H9 (cell line): ENCODE results near the gene SORCS2. TPM values are rescaled to one million over a fixed set of nuclear protein-coding genes. Genes with fewer than 3 reads are reported as not detected.

Experiments
- DNase-seq: peaks from one replicate; pipeline ENCODE4 v3.0.0-alpha.2; 2017
- H2AFZ ChIP-seq: one replicate; pipeline ENCODE4 v1.6.1; 2013; ENCODE audit warnings: mild to moderate bottlenecking, low read length, control low read depth, moderate library complexity
- H2AK5ac ChIP-seq: 2 replicates; pipeline ENCODE4 v1.6.1; 2013; ENCODE audit warnings: low read length, control low read depth, mixed read lengths; ENCODE audit not compliant: insufficient read length
- H2BK120ac ChIP-seq: one replicate; pipeline ENCODE4 v1.6.1; 2013; ENCODE audit warnings: low read depth, mild to moderate bottlenecking, low read length, control low read depth, inconsistent platforms; ENCODE audit not compliant: poor library complexity, severe bottlenecking
- H2BK12ac ChIP-seq: 2 replicates; pipeline ENCODE4 v1.6.1; 2013; ENCODE audit warnings: low read length, control low read depth, mixed read lengths, low read depth; ENCODE audit not compliant: insufficient read length
- H2BK15ac ChIP-seq: 2 replicates; pipeline ENCODE4 v1.6.1; 2013; ENCODE audit warnings: low read depth, low read length, control low read depth
- H2BK20ac ChIP-seq: one replicate; pipeline ENCODE4 v1.6.1; 2013; ENCODE audit warnings: low read depth, mild to moderate bottlenecking, low read length, control low read depth, inconsistent platforms; ENCODE audit not compliant: poor library complexity, severe bottlenecking
- H2BK5ac ChIP-seq: 2 replicates; pipeline ENCODE4 v1.6.1; 2013; ENCODE audit warnings: low read length, control low read depth, mixed read lengths; ENCODE audit not compliant: insufficient read length
- H3K14ac ChIP-seq: 2 replicates; pipeline ENCODE4 v1.6.1; 2013; ENCODE audit warnings: low read length, control low read depth; ENCODE audit not compliant: insufficient read depth
- H3K18ac ChIP-seq: 2 replicates; pipeline ENCODE4 v1.6.1; 2013; ENCODE audit warnings: low read depth, mild to moderate bottlenecking, mixed read lengths, low read length, control low read depth; ENCODE audit not compliant: insufficient read length
- H3K23ac ChIP-seq: 2 replicates; pipeline ENCODE4 v1.6.1; 2013; ENCODE audit warnings: low read length, control low read depth, mixed read lengths, low read depth; ENCODE audit not compliant: insufficient read length
- H3K23me2 ChIP-seq: 2 replicates; pipeline ENCODE4 v1.6.1; 2013; ENCODE audit warnings: low read depth, mild to moderate bottlenecking, mixed read lengths, low read length, control low read depth; ENCODE audit not compliant: insufficient read length, poor library complexity, severe bottlenecking
- H3K27ac ChIP-seq: 2 replicates; pipeline ENCODE4 v1.5.1; 2013; ENCODE audit warnings: low read length, control low read depth, mixed read lengths, low read depth; ENCODE audit not compliant: insufficient read length
- H3K27me3 ChIP-seq: 2 replicates; pipeline ENCODE4 v1.6.1; 2013; ENCODE audit warnings: low read length, control low read depth, inconsistent platforms; ENCODE audit not compliant: insufficient read depth
- H3K4ac ChIP-seq: 2 replicates; pipeline ENCODE4 v1.6.1; 2013; ENCODE audit warnings: low read depth, mild to moderate bottlenecking, control low read depth, inconsistent platforms, low read length, moderate library complexity
- H3K4me1 ChIP-seq: 2 replicates; pipeline ENCODE4 v1.6.1; 2013; ENCODE audit warnings: low read length, control low read depth, inconsistent platforms; ENCODE audit not compliant: insufficient read depth
- H3K4me2 ChIP-seq: 2 replicates; pipeline ENCODE4 v1.6.1; 2013; ENCODE audit warnings: low read length, control low read depth, mixed read lengths; ENCODE audit not compliant: insufficient read length, insufficient read depth
- H3K56ac ChIP-seq: 2 replicates; pipeline ENCODE4 v1.6.1; 2013; ENCODE audit warnings: low read depth, mild to moderate bottlenecking, mixed read lengths, low read length, control low read depth; ENCODE audit not compliant: insufficient read length
- H3K79me1 ChIP-seq: 2 replicates; pipeline ENCODE4 v1.6.1; 2013; ENCODE audit warnings: low read depth, mild to moderate bottlenecking, moderate library complexity, low read length, control low read depth, inconsistent platforms; ENCODE audit not compliant: insufficient read depth, poor library complexity, severe bottlenecking
- H3K79me2 ChIP-seq: 2 replicates; pipeline ENCODE4 v1.6.1; 2013; ENCODE audit warnings: low read length, control low read depth, inconsistent platforms; ENCODE audit not compliant: insufficient read depth
- H3K9ac ChIP-seq: 2 replicates; pipeline ENCODE4 v1.6.1; 2013; ENCODE audit warnings: low read length, control low read depth, mixed read lengths; ENCODE audit not compliant: insufficient read length; ENCODE audit errors: extremely low read depth
- H3K9me3 ChIP-seq: one replicate; pipeline ENCODE4 v1.6.1; 2013; ENCODE audit warnings: low read depth, low read length, inconsistent platforms; ENCODE audit not compliant: control insufficient read depth
- H3T11ph ChIP-seq: one replicate; pipeline ENCODE4 v1.6.1; 2013; ENCODE audit warnings: mild to moderate bottlenecking, low read length, control low read depth, inconsistent platforms
- H4K20me1 ChIP-seq: one replicate; pipeline ENCODE4 v1.6.1; 2013; ENCODE audit not compliant: control insufficient read depth, insufficient read length, insufficient read depth
- H4K5ac ChIP-seq: 2 replicates; pipeline ENCODE4 v1.6.1; 2013; ENCODE audit warnings: low read depth, mild to moderate bottlenecking, mixed read lengths, low read length, control low read depth; ENCODE audit not compliant: insufficient read length
- H4K8ac ChIP-seq: replicated peaks from 2 replicates; pipeline ENCODE4 v1.6.1; 2013; ENCODE audit warnings: low read length, control low read depth, mixed read lengths, low read depth; ENCODE audit not compliant: insufficient read length
- H4K91ac ChIP-seq: 2 replicates; pipeline ENCODE4 v1.6.1; 2013; ENCODE audit warnings: low read depth, mild to moderate bottlenecking, moderate library complexity, mixed read lengths, low read length, control low read depth; ENCODE audit not compliant: insufficient read length
- H3K27ac Mint-ChIP-seq, 3 experiments: 2 replicates in 2 of 3; 3 replicates in 1 of 3; pipeline ENCODE4 v1.8.0; 2020 to 2021; ENCODE audit warnings: mixed read lengths in 3 of 3, mild to moderate bottlenecking in 1 of 3, moderate library complexity in 1 of 3
- H3K27me3 Mint-ChIP-seq: 2 replicates; pipeline ENCODE4 v1.8.0; 2021; ENCODE audit warnings: low read depth, mild to moderate bottlenecking, moderate library complexity, mixed read lengths
- H3K36me3 Mint-ChIP-seq, 3 experiments: 2 replicates in 2 of 3; 3 replicates in 1 of 3; pipeline ENCODE4 v1.8.0; 2020 to 2021; ENCODE audit warnings: low read depth in 3 of 3, mixed read lengths in 3 of 3; ENCODE audit not compliant: insufficient read depth in 1 of 3
- H3K4me1 Mint-ChIP-seq, 2 experiments: 2 replicates each; pipeline ENCODE4 v1.8.0; 2020; ENCODE audit warnings: mixed read lengths in 2 of 2
- H3K4me3 Mint-ChIP-seq, 2 experiments: 2 replicates in 1 of 2; 3 replicates in 1 of 2; pipeline ENCODE4 v1.8.0; 2020 to 2021; ENCODE audit warnings: mild to moderate bottlenecking in 2 of 2, mixed read lengths in 2 of 2, moderate library complexity in 1 of 2
- H3K9me3 Mint-ChIP-seq, 2 experiments: 2 replicates in 1 of 2; 3 replicates in 1 of 2; pipeline ENCODE4 v1.8.0; 2020; ENCODE audit warnings: mild to moderate bottlenecking in 2 of 2, mixed read lengths in 2 of 2, moderate library complexity in 1 of 2
- WGBS: extraction: QIAGEN DNeasy Blood & Tissue Kit; methylation state at CpG from one replicate; pipeline ENCODE4 v1.1.7; 2013; ENCODE audit warnings: missing lambda C conversion rate, low lambda C conversion rate, mixed read lengths; ENCODE audit not compliant: insufficient read length; ENCODE audit errors: extremely low coverage; 5-methylcytosine and 5-hydroxymethylcytosine counted together
- total RNA-seq: library from RNA; stranded (reverse); gene quantifications from 2 replicates; pipeline ENCODE4 v1.2.1, GENCODE V29; 2021
- TF ChIP-seq, protein P1 (sequence below): fragments of 200-600 bp; sonication (generic); conservative IDR thresholded peaks from 3 replicates; pipeline ENCODE4 v1.8.0; 2021; ENCODE audit warnings: antibody characterized with exemption, mild to moderate bottlenecking

SORCS2 gene
- total RNA-seq, 1 experiment from 2014 or later: 0.57 TPM

DNA sequence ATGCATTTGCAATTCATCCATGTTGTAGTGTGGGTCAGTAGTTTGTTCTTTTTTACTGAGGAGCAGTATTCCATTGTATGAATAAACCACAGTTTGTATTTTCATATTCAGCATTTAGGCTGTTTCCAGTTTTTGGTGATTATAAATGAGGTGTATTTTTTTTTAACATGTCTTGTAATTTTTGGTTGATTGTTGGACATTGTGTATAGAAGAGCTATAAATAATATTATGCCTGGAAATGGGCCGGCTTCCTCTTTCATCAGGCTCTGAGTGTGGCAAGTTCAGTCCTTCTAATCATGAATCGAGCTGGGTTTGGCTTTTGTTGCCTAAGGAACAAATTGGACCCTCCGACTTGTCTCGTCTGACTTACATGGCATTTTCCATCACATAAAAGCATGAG, 126.7 kb downstream of the SORCS2 start:
- H3K9me3 ChIP-seq: no peaks in the 10 kb centered on the region
- H2AK5ac ChIP-seq: no peak overlapping the region
- H4K20me1 ChIP-seq: no peaks in the 10 kb centered on the region
- H3K9ac ChIP-seq: no peak overlapping the region
- Mint-ChIP-seq H3K4me1 (peaks cover 8 to 13% of the 10 kb centered on the region in 2 experiments), H3K36me3 (no peaks in the 10 kb centered on the region), H3K9me3 (peaks cover 0 to 3% of the 10 kb centered on the region in 2 experiments; a peak in 2 of 5 replicates), H3K27me3 (no peaks in the 10 kb centered on the region; the same call in none of the 2 replicates), H3K27ac (no peak overlapping the region), H3K4me3 (no peak overlapping the region)
- H2BK20ac ChIP-seq: no peak overlapping the region
- no peak overlapping the region for H2BK5ac ChIP-seq
- no peaks in the 10 kb centered on the region for H3K27me3 ChIP-seq
- no peak for DNase-seq
- WGBS: no CpG with 5 or more reads among the region's 4 CpGs
- no peak overlapping the region for H3K4me2 ChIP-seq
- no peak overlapping the region for H2BK120ac ChIP-seq
- H3K27ac ChIP-seq: no peak overlapping the region
- no peak overlapping the region for H2AFZ ChIP-seq
- no peak overlapping the region for H3K23ac ChIP-seq
- TF ChIP-seq, protein P1, sequence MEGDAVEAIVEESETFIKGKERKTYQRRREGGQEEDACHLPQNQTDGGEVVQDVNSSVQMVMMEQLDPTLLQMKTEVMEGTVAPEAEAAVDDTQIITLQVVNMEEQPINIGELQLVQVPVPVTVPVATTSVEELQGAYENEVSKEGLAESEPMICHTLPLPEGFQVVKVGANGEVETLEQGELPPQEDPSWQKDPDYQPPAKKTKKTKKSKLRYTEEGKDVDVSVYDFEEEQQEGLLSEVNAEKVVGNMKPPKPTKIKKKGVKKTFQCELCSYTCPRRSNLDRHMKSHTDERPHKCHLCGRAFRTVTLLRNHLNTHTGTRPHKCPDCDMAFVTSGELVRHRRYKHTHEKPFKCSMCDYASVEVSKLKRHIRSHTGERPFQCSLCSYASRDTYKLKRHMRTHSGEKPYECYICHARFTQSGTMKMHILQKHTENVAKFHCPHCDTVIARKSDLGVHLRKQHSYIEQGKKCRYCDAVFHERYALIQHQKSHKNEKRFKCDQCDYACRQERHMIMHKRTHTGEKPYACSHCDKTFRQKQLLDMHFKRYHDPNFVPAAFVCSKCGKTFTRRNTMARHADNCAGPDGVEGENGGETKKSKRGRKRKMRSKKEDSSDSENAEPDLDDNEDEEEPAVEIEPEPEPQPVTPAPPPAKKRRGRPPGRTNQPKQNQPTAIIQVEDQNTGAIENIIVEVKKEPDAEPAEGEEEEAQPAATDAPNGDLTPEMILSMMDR: no peak
- H4K91ac ChIP-seq: no peak overlapping the region
- H3K79me2 ChIP-seq: no peaks in the 10 kb centered on the region
- H3K18ac ChIP-seq: no peak overlapping the region
- no peaks in the 10 kb centered on the region for H3K23me2 ChIP-seq
- H4K8ac ChIP-seq: no peak overlapping the region
- H3K4me1 ChIP-seq: no peaks in the 10 kb centered on the region; the same call in none of the 2 replicates
- H4K5ac ChIP-seq: no peak overlapping the region
- H3T11ph ChIP-seq: no peak overlapping the region
- H3K4ac ChIP-seq: no peak overlapping the region
- no peak overlapping the region for H3K56ac ChIP-seq
- H3K79me1 ChIP-seq: no peaks in the 10 kb centered on the region
- H2BK12ac ChIP-seq: no peak overlapping the region
- no peak overlapping the region for H2BK15ac ChIP-seq
- H3K14ac ChIP-seq: no peak overlapping the region
